Pulmonary artery endothelial cell (primary cell): ENCODE results near the gene ASIC2. TPM values are rescaled to one million over a fixed set of nuclear protein-coding genes. Genes with fewer than 3 reads are reported as not detected.

ENCODE experiments used
- DNase-seq: peaks from one replicate; pipeline ENCODE4 v3.0.0-alpha.2; 2011; ENCODE audit warnings: low read depth, low spot score
- total RNA-seq: library from RNA; depleted of rRNA; stranded (reverse); fragments of >200 nt; gene quantifications from 2 replicates; pipeline ENCODE4 v1.2.3, GENCODE V29; 2014

Gene ASIC2
- total RNA-seq, 1 donor from 2014 or later, result under 0.01 TPM

DNA sequence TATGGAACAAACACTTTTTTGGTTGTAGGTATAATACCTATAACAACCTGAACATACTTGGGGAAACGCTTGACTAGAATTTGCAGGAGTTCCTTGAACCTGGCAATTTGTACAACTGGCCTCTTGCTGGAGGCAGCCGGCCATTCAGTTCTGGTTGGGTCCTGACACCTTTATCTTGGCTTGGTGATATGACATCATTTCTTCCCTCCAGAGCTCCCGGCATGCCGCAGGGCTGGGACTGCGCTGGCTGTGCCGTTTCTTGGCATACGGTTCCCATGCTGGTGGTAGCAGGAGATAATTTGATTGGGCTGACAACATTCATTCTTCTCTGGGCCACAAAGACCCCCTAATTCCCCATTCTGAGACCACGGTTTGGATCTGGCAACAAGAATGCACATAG is 87.5 kb downstream of the ASIC2 start:
- DNase-seq, result no peak

DNA sequence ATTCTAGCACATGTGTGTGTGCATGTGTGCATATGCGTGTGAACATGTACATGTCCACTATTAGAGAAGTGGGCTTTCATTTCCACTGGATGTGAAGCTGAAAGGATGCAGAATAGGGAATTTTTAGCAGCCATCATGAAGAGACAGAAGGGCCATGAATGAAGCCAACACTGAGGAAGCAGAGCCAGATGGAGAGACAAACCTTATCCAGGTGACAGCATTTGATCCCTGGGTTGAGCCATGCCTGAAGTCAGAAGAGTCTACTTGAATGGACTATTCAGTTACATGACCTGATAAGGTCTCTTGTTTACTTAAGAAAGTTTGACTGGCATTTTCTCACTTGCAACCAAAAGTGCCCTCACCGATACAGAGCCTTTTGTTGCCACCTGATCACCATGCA is 88.4 kb downstream of the ASIC2 start:
- DNase-seq, result no peak

DNA sequence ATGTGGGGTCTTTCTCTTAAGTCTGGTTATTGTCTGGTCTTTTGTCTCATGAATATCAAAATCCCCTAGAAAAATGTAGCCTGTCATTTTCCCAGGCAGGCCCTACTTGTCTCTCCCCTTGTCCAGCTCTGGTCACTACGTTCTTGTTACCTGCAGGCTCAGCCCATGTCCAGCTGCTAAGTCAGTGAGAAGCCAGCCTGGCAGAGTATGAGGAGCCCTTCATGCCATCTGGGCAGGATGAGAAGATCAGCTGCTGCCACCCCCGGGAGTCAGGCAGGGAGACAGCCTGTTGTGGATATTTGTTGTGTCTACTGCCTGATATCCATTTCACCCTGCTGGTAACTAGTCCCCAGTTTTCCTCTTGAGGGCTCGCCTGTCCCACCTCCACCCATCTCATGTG is 88.9 kb downstream of the ASIC2 start:
- DNase-seq, result no peak

DNA sequence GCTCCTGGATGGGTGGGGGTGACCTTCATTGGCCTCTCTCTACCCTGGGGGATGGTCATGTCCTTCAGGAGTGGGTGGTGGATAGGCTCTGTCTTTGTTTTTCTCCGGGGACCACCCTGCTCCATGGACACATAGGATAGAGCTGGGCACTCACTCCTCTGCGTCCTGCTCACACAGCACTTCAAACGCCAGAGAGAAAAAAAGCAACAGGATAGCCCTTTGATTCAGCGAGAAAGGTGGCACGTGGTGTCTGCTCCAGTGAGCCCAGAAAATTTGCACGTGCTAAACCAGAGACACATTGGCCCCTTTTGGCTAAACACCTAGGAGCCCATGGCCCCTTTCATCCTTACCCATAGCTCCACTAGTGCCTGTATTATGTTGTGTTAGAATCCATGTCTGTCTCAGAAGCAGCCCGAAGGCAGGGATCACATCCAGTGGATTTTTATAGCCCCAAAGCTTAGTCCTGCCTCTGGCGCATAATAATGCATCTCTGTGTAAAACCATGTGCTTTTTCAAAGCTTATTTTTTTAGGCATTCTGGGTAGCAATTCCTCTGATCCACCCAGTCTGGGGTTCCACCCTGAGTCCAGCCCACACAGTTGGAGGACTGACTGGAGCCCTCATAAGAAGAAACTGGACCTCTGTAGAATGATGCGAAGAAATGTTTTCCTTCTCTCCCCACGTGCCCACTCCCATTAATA is 90.1 kb downstream of the ASIC2 start:
- no peak for DNase-seq

DNA sequence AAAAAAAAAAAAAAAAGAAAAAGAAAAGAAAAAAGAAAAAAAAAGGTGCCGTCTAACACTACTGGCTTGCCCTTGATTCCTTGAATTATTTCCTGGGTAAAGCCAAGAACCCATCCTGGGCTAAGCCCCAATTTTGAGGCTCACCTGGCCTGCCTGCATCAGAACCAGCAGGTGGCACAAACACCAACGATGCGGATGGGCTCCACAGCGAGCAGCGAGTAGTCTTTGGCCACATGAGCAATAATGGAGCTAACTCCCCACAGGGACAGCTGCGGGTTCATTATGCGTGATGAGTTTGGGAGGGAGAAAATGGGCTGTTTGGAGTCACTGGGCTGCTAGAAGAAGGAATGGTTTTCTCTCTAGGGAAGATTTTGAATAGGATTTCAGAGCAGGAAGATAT is 91.1 kb downstream of the ASIC2 start:
- no peak for DNase-seq

DNA sequence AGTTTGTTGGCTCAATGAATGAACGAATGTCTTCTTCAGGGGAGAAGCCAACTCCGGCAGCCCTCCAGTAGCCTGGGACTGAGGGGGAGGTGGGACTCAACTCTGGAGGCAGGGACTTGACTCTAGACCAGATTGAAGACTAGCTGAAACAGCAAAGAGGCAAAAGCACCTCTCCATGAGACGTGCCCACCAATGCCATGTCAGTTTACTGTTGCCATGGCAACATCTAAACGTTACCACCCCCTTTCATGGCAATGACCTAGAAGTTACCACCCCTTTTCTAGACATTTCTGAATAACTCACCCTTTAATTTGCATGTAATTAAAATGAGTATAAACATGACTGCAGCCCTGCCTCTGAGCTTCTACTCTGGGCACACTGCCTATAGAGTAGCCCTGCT is 91.8 kb downstream of the ASIC2 start:
- DNase-seq, result no peak

DNA sequence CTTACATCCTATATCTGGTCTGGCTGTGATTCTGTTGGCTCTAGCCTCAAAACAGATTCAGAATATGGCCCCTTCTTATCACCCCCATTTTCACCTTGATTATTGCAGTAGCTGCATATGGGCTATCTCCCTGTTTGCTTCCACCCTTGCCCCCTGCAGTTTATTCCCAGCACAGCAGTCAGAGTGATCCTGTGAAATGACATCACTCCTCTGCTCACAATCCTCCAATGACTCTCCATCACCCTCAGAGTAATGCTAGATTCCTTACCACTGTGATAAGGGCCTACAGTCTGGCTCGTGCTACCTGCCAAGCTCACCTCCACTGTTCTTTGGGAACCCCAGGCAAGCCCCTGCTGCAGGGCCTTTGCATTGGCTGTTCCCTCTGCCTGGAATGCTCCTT is 92.5 kb downstream of the ASIC2 start:
- no peak for DNase-seq

DNA sequence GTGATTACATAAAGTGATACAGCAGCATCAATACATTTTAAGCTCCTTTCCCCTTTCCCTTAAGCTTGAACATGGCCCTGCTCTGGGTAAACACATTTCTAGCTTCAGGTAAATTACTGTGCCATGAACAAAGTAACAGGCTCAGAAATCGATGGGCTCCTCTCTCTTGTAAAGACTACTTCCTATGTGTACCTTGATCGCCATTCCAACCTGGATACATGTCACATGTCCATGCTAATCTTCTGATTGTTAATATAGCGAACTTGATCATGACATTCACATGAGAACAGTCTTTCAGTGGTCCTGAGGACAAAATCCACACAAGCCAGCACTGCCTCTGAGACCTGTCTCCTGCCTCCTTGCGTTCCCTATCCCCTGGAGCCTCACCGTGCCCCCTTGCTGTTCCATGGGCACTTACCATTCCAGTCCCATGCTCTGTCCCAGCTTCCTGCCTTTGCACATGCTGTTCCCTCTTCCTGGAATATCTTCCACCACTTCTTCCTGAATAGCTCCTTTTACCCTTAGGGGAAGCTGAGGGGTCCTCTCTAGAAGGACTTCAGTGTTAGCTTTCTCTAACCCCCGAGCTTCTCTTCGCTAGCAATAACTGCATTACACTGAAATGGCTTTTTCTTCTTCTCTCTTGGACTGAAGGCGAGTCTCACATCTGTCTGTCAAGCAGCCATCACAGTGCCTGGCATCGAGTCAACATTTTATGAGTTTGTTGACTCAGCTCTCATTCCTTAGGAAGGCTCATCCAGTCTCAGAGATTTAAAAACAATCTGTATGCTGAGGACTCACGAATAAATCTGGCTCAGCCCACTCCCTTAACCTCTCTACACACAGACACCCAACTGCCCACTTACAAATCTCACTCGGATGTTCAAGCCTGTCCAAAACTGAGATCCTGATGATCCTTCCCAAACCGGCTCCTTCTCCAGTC is 93.3 kb downstream of the ASIC2 start:
- no peak for DNase-seq

DNA sequence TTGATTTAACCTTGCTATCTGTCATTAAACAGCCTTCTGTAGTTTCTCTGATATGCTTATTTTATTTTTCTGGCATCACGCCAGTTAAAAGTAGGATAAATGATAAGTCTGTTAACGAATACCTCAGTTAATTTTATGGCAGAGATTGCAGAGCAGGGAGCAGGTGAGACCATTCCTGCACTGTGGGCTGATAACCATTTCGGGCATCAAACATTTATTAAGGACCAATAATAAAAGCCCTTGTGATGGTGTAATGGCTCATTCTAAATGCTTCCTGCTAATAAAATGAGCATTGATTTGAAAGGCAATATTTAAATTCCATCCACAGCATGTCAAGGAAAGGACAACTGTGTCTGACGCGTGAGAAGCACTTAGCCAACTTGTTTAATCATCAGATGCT is 94.1 kb downstream of the ASIC2 start:
- DNase-seq, result no peak

DNA sequence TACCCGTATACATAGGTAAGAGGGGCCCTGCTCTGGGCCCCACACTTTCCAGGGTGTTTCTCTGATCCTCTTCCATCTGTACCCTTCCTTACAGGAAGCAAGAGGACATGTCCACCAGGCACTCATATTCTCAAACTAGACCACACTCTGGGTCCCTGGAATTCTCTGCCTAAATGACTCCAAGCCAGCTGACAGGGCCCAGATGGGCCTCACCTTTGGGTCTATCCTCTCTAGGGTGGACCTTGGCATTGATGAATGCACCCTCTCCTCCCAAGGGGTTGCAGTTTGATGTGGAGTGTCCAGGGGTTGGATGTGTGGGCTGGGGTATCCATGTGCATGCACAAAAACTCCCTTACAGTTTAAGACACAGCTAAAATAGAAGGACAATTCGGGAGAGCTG is 95.8 kb downstream of the ASIC2 start:
- DNase-seq, result no peak

DNA sequence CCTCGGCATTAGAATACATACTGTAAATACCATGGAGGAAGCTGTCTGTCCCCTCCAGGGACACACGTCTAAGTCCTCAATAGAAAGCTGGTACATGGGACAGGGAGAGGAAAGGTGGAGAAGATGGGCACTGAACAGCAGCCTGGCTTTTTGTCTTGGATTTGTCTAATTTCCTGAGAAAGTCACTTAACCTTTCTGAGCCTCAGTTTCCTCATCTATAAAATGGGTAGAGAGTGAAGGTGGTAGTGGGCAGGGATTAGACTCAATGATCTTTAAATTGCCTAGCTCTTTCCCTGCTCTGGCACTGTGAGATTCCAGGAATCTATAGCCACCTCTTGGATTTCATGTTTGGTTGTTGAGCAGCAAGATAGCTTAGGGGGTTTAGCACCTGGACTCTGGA is 96.2 kb downstream of the ASIC2 start:
- DNase-seq, result no peak

DNA sequence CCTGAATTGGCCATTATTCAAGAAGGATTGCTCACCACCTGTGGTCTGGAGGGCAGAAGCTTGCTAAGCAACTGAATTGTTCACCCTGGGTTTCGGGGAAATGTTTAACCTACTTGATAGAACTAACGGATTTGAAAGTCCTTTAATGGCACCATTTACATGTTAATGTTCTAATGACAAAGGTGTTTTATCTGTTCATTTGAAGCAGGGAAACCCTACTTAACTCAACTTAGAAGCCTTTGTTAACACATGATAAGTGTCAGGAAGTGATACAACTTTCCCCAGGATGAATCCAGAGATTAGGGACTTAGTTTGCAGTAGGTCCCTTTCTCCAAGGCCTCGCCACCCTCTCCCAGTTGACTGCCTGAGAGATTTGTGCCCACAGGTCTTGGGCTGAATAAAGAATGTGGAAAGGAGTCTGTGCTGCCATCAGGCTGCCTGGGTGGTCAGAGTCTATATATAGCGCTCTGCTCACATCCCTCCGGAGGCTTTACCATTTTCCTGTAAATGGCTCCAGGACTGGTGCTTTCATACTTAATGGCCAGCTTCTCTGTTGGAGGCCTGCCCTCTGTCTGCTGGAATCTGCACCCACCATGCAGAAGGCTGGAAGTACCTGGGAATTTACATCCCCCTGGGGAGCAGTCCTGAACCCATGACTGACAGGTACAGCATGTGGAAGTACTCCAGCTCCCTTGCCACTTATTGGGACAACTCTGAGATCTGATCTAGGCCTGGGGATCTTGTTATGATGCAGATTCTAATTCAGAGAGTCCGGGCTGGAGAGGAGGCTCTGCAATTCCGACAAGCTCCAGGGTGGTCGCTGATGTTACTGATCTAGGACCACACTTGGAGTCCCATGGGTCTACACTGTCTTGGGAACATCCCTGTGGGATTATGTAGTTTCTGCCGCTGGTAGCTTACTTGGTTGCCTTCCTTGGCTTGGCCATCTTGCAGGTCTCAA is 99.9 kb downstream of the ASIC2 start:
- DNase-seq, result no peak

DNA sequence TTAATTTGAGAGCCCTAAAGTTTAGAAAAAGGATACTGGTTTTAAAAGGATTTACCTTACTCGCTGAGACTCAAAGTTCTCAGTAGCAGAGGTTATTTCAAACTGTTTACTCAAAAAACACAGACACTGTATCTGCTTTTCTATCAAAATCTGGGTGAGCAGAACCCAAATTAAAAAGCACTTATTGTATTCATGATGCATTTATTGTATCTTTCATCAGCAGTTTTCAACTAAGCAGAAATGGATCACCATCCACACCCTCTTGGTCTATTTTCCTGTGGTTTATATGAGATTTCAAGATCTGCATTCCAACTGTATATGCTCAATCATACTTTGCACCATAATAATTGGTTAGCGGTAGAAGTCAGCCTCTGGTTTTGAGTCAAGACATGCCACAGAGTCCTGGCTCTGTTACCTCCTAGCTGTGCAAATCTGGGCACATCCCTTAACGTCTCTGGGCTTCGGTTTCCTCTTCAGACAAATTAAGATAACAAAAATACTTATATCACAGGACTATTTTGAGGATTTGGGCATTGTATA is 109.5 kb downstream of the ASIC2 start:
- no peak for DNase-seq

DNA sequence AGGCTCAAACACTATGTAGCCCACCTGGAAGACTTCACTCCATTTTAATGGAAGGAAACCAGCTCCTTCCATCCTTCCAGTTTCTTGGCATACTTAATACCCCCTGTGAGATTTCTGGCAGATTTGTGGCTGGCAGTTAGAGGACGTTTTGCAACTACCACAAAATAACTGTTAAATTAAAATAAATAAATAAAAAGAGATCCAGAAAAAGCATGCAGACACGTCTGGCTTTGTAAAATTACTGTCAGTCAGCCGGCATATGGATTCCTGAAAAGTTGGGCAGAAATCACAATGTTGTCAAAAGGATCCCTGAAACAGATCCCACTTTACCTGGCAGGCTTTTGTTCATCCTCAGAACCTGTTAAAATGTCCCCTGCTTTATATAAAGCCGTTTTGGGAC is 113.9 kb downstream of the ASIC2 start:
- DNase-seq, result no peak

DNA sequence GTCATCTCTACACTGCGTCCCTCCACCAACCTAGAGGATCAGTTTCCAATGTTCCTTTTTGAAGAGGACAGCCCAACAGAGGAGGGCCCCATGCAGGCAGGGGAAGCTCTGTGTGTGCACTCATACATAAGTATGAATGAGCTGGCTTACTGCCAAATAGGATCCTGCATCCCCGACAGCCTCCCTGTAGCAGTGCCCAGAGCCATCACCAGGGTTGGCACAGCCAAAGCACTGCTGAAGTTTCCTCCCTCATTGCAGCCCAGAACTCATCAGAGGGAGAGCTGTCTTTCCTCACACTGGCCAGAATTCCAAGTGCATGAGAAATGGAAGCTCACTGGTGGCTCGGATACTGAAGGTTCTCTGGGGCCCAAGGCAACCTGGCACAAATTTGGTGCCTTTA is 114.4 kb downstream of the ASIC2 start:
- DNase-seq, result no peak

DNA sequence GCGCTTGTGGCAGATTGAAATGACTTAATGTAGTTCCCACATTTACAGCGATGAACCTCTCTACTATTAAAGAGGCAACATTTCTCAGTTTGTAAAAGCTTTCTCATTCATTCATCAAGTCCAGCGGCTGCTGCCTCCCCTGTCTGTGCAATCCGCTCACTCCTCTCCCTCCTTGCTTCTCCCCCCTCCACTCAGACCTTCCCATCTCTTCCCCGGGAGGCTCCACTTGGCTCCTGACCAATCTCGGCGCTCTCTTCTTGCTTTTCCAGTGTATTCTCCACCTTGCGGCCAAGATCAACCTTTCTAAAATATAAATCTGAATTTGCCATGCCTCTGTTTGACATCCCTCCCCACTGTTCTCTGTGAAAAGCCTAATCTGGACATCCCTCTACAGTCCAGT is 117.5 kb downstream of the ASIC2 start:
- no peak for DNase-seq

DNA sequence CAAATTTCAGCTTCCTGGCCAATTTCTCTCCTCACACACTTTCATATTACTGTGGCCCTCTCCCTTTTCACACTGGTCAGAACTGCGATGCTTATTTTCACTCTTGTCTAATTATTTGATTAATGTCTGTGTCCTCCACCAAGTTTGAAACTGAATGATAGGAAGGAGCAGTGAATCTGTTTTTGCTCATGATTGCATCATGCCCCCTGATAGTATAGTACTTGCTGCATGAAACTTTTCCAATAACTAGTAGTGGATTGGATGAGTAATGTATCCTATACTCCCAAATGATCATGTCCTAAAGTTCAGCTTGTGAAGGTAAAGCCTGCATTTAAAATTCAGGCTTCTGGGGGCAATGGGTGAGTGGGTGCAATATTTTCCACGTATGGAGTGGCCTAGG is 121.2 kb downstream of the ASIC2 start:
- no peak for DNase-seq

DNA sequence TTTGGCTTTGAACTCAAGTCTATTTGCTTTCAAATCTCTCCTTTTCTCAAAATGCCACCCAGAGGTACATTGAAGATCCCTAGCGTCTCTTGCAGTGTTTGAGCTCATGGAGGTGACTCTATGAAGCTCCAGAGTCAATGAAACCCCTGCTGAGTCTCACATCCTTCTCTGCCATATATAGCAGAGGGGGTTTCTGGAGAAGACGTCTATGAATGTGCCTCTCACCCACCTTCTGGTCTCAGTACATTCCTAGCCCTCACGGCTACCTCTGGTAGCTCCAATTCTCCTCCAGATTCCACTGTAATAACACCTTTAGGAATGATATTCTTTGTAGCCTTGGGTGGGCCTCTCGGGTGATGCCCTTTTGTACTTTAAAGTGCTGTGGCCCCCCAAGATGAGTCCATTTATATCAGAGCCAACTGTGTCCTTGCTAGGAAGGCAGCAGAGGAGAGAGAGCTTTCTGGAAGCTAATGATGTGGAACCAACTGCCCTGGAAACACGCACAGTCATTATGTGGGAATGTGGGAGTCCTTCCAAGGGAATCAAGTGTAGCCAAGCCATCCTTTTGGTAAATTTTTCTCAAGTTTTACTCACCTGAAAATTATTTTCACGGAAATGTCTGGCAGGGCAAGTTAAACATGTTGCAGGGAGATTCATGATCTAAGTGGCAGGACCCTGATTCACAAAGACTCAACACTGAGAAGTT is 123.4 kb downstream of the ASIC2 start:
- no peak for DNase-seq

DNA sequence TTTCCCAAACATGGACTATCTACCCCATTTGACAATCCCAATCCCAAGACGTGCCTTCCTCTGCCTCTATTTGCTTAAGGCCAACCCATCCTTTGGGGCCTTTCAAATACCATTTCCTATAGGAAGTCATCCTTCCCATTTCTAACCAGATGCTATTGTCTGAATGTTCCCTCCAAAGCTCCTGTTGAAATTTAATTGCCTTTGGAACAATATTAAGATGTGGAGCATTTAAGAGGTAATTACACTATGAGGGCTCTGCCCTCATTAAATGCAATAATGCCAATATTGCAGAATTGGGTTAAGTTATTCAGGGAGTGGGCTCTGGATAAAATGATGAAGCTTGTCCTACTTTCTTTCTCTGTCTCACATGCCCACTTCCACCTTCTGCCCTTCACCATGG is 125.4 kb downstream of the ASIC2 start:
- DNase-seq, result no peak

DNA sequence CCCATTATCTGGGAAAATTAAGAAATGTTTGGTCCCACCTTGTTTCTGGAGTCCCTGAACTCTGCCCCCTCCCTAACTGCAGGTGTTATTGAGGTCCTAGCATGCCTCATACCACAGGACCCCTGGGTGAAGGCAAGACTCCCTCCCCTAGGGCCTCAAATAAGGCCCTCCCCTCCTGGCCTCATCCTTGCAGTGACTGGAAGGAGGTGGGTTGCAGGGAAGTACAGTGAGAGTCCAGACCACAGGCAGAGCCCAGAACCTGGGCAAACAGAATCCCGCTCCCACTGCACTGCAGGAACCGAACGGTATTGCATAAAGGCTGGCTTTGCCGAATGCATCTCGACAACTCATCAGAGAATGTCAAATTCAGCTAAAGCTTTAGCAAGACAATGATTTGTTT is 126.6 kb downstream of the ASIC2 start:
- DNase-seq, result no peak
